ENCODE measurements around the gene PRKG1.

DNA sequence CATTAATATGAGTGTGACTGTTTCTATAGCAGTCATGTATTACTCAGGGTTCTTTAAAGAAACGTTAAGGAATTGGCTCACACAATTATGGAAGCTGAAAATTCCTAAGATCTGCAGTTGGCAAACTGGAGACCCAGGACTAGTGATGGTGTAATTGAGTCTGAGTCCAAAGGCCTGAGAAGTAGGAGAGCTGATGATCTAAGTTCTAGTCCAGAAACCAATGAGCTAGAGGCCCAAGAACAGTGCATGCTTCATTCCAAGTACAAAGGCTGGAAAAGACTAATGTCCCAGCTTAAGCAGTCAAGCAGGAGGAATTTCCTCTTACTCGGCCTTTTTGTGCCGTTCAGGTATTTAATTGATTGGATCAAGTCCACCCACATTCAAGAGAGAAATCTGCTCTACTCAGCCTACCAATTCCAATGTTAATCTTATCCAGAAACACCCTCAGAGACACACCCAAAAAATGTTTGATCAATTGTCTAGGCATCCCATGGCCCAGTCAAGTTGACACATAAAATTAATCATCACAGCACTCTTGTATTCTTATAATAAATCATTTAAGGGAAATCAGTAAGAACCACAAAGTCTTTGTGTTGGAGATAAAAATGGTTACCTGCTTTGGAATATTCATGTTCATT, 312.1 kb downstream of the PRKG1 start:
- TF ChIP-seq POLR2A (IDR thresholded peaks at IDR 0.05; ENCODE audit: low read depth, low read length) = no peak
- no peak for TF ChIP-seq POLR2AphosphoS5 (IDR thresholded peaks at IDR 0.05; ENCODE audit: low read depth, low read length)
- TF ChIP-seq TAF1 (IDR thresholded peaks at IDR 0.05; ENCODE audit: borderline replicate concordance, low read depth, low read length) = no peak
